Epithelial cell of esophagus (primary cell): ENCODE data around the gene ARIH1.

Source experiments
- DNase-seq: peaks from one replicate; pipeline ENCODE4 v3.0.0; 2010; ENCODE audit warnings: low read depth
- H3K4me3 ChIP-seq: 2 replicates; pipeline ENCODE4 v1.5.1; 2011; ENCODE audit warnings: mild to moderate bottlenecking, low read length, control low read depth
- TF ChIP-seq, protein P1 (sequence below): IDR thresholded peaks from 2 replicates; pipeline ENCODE4 v1.5.1; 2011; ENCODE audit warnings: low read depth, mild to moderate bottlenecking, low read length, control low read depth, inconsistent platforms; ENCODE audit not compliant: insufficient read depth; ENCODE audit errors: missing control alignments

Gene ARIH1

DNA sequence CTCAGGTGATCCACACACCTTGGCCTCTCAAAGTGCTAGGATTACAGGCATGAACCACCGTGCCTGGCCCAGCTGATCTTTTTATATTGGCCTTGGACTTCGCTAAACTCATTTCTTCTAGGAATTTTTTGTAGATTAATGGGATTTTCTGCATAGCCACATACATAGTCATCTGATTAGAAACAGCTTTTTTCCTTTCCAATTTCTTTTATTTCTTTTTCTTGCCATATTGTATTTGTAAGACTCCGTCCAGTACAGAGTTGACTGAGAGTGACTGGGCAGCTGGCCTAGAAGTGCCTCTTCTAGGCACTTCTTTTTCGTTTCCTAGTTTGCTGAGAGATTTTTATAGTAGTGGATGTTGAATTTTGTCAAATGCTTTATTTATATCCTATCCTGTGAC lies 37.4 kb downstream of the ARIH1 start:
- H3K4me3 ChIP-seq = no peak overlapping the region
- no peak for DNase-seq
- TF ChIP-seq, protein P1, sequence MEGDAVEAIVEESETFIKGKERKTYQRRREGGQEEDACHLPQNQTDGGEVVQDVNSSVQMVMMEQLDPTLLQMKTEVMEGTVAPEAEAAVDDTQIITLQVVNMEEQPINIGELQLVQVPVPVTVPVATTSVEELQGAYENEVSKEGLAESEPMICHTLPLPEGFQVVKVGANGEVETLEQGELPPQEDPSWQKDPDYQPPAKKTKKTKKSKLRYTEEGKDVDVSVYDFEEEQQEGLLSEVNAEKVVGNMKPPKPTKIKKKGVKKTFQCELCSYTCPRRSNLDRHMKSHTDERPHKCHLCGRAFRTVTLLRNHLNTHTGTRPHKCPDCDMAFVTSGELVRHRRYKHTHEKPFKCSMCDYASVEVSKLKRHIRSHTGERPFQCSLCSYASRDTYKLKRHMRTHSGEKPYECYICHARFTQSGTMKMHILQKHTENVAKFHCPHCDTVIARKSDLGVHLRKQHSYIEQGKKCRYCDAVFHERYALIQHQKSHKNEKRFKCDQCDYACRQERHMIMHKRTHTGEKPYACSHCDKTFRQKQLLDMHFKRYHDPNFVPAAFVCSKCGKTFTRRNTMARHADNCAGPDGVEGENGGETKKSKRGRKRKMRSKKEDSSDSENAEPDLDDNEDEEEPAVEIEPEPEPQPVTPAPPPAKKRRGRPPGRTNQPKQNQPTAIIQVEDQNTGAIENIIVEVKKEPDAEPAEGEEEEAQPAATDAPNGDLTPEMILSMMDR = no peak

DNA sequence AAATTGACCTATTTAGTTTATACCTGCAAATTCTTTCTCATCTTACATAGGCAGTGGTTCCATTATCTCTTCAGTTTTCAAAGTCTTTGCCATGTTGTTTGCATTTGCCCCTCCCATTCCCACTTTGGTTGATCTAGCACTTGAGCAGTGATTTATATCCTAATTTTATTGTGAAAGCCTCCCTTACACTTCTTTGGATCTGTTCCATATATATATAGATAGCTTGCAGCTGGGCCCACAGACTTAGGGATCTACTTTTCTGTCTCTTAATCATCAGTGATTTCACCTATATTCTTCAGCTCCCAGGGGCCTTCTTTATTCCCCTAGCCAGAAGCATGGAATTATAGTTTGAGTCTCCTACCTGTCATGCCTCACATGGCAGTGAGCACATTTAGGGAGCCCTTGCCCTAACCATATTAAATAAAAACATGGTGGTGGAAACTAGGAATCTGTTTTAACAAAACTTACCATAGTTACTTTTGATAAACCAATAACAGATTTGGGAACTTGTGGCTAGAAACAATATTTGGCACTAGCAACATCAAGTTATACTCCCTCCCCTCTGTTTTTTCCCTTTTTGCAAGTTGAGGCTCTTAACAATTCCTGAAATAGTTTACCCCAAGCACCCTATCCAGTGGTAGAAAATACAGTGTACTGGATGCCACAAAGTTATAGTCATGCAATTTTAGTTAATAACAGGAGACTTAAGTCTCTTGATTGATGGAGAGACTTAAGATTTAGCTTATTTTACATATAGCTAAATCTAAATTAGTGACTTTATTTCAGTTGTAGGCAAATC lies 41.7 kb downstream of the ARIH1 start:
- TF ChIP-seq, protein P1 = no peak
- H3K4me3 ChIP-seq = no peak overlapping the region
- peak; percentile 0 for DNase-seq

DNA sequence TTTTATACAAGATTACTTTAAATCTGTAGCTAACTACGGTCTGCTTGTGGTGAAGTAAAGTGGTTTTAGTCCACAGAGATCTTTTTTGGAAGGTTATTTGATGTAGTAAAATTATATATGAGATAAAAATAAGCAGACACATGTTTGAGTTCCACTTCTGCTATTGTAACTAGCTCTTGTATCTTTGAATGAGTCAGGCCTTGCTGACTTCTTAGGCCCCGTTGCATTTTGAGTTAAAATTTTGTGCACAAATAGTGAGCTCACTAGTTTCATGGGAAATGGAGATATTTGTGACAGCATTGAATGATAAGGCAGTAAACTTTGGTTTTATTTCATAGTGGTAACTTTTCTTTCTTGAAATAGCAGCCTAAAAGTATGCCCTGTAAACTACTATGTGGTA lies 42.6 kb downstream of the ARIH1 start:
- DNase-seq = no peak
- TF ChIP-seq, protein P1 = no peak
- H3K4me3 ChIP-seq = no peak overlapping the region

DNA sequence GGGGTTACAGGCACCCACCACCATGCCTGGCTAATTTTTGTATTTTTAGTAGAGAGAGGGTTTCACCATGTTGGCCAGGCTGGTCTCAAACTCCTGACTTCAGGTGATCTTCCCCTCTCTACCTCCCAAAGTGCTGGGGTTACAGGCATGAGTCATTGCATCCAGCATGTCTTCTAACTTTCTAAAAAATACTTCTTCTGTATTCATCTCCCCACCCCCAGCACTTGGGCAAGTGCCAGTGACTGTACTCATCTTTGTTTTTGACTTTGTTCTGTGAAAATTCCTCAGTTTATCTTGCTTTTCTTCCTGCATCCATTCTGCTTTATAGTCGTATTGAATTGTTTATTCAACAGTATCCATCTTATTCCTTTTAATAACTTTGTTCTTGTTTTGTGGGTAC lies 47.6 kb downstream of the ARIH1 start:
- no peak overlapping the region for H3K4me3 ChIP-seq
- DNase-seq = peak; percentile 20
- TF ChIP-seq, protein P1 = no peak

DNA sequence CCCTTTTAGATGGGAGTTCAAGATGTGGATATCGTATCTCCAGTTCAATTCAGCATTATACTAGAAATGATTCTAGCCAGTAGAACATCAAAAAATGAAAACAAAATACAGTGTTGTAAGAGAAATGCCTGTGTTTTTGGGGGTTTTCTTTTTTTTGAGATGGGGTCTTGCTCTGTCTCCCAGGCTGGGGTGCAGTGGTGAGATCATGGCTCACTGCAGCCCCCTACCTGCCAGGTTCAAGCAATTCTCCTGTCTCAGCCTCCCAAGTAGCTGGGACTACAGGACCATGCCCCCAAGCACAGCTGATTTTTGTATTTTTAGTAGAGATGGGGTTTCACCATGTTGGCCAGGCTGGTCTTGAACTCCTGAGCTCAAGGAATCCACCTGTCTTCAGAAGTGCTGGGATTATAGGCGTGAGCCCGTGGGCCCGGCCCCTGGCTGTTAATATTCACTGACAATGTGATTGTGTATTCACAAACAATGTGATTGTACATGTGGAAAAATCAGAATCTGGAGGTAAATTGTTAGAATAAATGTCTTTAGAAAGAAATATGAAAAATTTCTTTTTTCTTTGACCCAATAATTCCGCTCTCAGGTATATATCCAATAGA lies 59.0 kb downstream of the ARIH1 start:
- DNase-seq = no peak
- no peak overlapping the region for H3K4me3 ChIP-seq
- TF ChIP-seq, protein P1 = peak; percentile 18

DNA sequence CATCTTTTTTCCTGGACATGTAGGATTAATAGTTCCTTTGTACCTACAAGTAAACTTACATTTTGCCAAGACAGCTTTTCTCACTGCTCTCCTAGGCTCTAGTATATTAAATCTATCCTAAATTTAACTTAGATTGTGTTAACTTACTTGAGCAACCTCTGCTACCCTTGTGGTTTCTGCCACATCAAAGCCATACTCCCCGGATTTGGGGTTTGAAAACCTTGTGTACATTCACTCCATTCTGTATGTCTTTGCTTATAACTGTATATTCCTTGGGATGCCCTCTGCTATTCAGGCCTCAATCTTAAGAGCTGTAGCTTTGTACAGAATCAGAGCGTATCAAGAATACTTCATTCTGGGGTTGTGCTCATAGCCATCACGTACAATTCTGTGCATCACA lies 60.4 kb downstream of the ARIH1 start:
- TF ChIP-seq, protein P1 = no peak
- DNase-seq = no peak
- H3K4me3 ChIP-seq = no peak overlapping the region
